PC-3 (cell line): ENCODE results near the gene DIAPH1.

Source experiments
- EZH2 ChIP-seq: fragments of 300-600 bp; sonication (generic); IDR thresholded peaks from one replicate; pipeline ENCODE4 v1.6.1; 2017; ENCODE audit warnings: antibody characterized with exemption, mild to moderate bottlenecking, low read length; ENCODE audit not compliant: unreplicated experiment
- TF ChIP-seq, protein P1 (sequence below): fragments of 300-600 bp; sonication (generic); conservative IDR thresholded peaks from 2 replicates; pipeline ENCODE4 v1.5.1; 2017; ENCODE audit warnings: antibody characterized with exemption, low read depth, mild to moderate bottlenecking, low read length

DNA sequence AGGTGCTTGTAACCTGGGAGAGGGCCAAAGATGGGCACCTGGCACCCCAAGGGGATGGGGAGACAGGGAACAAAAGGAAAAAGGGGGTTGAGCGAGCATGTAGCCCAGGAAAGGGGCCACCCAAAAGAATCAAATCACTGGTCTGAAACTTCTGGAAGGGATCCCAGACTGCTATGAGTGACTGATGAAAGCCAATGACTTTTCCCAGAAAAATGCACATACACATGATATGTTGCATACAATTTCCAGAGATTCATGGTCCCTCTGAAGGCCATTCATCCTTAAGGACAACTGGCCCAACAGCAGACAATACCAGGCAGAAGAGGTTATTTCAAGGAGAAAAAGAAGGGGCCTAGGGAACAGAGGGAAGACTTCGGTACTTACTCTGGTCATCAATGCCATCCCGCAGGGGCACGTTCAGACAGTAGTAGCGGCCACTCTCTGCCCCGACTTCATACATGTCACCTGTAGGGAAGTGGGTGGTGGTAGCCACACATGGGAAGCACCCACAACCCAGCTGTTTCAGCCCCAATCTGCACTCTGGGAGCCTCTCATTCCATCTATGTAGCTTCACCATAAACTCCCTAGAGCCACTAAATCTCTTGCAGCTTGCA, 9.5 kb upstream of the DIAPH1 start:
- TF ChIP-seq, protein P1, sequence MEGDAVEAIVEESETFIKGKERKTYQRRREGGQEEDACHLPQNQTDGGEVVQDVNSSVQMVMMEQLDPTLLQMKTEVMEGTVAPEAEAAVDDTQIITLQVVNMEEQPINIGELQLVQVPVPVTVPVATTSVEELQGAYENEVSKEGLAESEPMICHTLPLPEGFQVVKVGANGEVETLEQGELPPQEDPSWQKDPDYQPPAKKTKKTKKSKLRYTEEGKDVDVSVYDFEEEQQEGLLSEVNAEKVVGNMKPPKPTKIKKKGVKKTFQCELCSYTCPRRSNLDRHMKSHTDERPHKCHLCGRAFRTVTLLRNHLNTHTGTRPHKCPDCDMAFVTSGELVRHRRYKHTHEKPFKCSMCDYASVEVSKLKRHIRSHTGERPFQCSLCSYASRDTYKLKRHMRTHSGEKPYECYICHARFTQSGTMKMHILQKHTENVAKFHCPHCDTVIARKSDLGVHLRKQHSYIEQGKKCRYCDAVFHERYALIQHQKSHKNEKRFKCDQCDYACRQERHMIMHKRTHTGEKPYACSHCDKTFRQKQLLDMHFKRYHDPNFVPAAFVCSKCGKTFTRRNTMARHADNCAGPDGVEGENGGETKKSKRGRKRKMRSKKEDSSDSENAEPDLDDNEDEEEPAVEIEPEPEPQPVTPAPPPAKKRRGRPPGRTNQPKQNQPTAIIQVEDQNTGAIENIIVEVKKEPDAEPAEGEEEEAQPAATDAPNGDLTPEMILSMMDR: no peak
- TF ChIP-seq EZH2: no peak
